Activated CD4-positive, alpha-beta T cell treated with anti-CD3 and anti-CD28 coated beads for 1 hour (primary cell): ENCODE measurements around the gene CACHD1.

Source experiments
- DNase-seq: peaks from one replicate; pipeline ENCODE4 v3.0.0-alpha.2; 2020

Gene CACHD1

GRCh38 chr1:64555947-64556346, 86.0 kb downstream of the CACHD1 start:
- DNase-seq: no peak

DNA sequence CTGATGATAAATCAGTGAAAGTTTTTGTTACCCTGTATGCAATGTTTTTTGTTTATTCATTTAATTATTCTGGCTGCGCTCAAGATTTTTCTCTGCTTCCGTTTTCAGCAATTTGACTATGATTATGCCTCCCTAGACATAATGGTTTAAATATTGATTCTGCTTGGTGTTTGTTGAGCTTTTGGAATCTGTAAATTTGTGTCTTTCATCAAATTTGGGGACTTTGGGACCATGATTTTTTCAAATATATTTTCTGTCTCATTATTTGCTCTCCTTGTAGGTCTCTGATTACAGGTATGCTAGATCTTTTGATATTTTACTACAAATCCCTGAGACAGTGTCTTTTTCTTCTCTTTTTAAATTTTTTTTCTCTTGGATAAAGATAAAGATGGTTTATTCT, 92.1 kb downstream of the CACHD1 start:
- DNase-seq: no peak

DNA sequence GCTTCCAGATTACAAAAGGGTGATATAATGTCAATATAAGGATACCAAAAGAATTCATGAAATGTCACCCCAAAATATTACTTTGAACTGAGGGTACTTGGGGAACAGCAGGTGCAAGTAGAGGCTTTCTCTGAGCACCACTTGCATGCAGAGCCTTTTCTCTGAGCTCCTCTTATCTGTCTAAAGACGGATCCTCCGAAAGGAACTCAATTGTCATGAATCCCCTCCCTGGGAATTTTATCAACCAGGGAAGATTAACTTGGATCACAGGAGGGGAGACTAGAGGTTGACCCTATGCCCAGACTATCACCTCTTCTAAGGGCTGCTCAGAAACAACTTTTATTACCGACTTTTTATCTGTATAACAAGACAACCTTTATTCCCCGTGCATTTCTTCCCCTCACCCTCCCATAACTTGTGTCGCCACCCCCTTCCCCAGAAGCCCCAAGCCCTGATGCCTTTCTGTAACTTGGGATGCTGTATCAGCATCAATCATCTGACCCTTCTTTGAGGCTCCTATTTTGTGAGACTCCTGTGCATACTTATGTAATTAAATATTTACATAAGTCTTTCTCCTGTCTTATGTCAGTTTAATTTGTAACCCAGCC, 94.1 kb downstream of the CACHD1 start:
- DNase-seq: no peak

DNA sequence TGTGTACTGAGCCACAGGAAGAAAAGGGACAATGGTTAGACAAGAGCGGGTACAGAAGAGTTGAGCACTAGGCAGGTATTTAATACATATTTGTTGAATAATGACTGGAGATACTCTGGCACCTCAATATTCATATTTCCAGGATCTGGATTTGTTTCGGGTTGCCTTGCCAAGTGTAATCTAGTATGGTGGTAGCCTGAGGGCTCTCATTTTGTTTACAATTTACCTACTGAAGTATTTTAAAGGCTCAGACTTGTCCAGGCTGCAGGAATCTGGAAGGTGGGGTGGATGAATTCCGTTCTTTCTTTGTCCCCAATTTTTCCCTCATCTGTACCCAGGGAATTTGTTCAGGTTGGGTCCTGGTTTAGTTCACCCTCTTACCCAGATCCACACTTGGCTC, 95.0 kb downstream of the CACHD1 start:
- DNase-seq: no peak

- no peak for DNase-seq
Measured at GRCh38 chr1:64567426-64568170, 97.7 kb downstream of the CACHD1 start.

DNA sequence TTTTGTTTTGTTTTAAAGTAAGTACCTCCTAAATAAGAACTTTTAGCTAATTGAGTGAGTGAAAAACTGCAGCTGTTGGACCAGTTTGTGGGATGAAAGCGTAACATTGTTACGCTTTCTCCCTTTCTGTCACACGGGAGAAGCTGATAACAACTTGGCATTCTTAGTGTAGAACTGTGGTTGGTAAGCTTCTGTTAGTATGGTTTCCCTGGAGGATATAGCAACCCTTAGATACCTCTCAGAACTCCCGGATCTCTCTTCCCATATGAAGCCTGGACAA, 98.2 kb downstream of the CACHD1 start:
- no peak for DNase-seq

DNA sequence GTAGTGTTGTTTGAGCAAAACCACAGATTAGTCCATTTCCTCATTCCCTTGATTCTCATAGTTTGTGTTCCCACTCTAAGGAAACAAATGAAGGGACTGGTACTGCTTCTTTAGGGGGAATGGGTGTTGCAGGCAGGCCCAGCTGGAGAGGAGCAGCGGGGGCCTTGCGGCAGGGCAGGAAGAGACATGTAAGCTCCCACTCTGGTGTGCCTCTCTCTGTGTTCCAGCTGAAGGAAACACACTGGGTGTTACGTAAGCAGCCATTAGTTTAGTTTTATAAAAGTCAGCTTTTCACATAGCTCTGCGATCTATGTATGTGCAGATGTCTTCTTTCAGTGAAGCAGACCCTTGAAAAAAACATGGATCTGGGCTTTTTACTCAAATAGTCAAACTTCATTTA, 99.5 kb downstream of the CACHD1 start:
- DNase-seq: no peak

GRCh38 chr1:64570267-64570855, 100.4 kb downstream of the CACHD1 start:
- DNase-seq: no peak

GRCh38 chr1:64572222-64572900, 102.4 kb downstream of the CACHD1 start:
- no peak for DNase-seq

- DNase-seq: no peak
Measured at GRCh38 chr1:64574301-64574700, 104.4 kb downstream of the CACHD1 start.

DNA sequence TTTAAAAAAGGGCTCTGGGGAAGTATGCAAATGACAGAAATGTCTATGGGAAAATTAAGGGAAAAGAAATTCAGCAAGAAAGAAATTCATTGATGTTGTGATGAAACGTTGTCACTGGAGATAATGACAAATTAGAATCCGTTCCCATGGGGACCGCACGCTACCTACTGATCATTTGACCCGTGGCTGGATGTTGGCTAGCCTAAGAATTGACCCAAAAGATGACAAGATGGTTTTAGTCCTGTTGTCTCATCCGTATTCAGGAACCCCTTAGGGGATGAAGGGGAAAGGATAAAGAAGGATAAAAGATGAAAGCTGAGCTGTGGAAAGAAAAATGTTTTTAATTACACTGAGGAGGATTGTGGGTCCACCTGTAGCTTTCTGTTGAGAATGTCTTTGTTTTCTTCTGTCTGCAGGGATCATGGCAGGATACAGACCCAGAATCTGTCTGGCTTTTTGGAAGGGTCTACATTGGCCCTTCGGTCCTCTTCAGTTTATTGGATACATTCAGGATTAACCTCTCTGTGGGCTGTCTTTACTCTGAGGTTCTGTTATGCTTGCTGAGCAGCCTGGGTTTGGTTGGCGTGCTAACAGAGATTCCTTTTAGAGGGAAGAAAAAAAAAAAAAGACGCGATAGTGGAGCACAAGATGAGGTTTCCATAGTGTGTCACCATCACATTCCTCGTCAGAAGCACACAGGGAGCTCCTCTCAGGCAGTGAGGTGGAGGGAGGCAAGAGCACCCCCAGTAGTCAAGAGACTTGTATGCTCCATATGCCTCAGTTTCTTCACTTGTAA, 106.2 kb downstream of the CACHD1 start:
- no peak for DNase-seq

- DNase-seq: no peak
Measured at GRCh38 chr1:64578270-64578973, 108.5 kb downstream of the CACHD1 start.

- DNase-seq: no peak
Measured at GRCh38 chr1:64579767-64580166, 109.8 kb downstream of the CACHD1 start.

DNA sequence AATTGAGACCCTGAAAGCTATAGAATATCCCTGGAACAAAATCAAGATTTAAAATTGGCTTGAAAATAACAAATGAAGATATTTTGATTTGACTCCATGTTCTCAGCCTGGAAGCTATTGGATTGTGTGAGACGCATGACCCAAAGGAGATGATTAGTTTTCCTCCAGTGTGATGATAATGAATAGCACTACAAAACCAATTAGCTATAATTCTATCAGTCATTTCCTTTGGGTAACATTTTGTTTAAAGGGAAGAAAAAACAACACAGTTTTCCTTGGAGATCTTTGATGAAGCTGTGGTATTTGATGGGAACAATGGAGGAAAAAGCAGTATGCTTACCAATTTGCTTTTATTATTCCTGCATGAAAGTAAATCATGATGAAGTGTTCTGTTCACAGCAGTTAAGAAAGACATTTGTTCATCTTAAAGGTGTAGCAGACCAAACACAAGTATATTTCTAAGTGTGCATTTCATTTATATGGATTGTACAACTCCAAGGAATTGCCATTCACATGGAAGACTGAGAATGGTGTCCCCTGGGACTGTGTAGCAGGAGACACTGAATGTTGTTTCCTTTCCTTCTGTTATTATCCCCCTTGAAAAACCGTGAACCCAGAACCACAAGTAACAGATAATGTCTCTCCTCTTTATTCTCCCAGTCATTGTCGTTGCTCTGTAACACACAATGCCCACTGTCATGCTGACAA, 111.4 kb downstream of the CACHD1 start:
- DNase-seq: no peak

DNA sequence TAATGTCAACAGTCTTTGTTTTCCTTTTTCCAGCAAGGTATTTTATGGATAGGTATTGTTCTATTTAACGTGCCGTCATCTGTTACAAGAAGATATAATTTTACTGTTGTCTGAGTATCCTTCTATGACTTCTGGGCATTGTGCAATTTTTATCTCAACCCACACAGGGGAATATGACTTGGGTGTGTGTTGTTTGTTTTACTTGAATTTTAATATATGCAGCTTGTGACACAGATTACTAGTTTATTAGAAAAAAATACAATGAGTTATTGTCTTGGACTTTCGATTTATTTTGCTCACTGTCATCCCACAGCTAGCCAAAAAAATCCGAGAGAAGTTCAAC, 111.9 kb downstream of the CACHD1 start:
- DNase-seq: no peak

- no peak for DNase-seq
Measured at GRCh38 chr1:64584479-64584878, 114.5 kb downstream of the CACHD1 start.

DNA sequence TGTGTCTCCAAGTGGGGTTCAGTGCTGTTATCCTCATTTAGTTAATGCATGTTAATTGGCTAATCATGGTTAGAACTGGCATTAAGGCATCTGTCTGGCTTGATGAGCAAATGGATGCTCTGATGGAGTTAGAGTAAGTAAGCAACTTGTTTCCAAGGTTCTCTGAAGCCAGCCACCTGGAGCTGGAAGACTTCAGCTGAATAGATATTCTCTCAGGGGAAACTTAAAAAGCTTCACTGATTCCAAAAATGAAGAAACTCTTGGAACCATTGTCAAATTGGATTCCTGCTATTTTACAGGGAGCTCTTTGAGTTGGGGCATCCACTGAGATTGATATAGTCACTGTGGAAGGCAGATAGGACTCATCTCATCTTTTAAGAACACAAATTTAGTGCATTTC, 118.9 kb downstream of the CACHD1 start:
- DNase-seq: no peak

DNA sequence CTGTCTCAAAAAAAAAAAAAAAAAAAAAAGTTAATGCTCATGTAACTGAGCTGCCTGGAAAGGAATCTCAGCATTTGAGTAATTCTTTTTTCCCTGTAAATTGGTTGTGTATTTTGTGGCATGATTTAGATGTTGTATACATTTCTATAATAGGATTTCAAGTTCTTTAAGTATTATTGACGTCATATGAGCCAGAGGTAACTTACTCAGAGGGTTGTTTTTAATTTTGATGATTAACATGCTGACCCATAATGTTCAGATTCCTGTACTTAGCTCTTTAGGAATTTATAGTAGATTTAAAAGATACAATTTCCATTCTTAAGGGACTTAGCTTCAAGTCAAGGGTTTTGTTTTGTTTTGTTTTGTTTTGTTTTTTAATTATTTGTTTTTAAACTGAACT, 120.4 kb downstream of the CACHD1 start:
- no peak for DNase-seq

DNA sequence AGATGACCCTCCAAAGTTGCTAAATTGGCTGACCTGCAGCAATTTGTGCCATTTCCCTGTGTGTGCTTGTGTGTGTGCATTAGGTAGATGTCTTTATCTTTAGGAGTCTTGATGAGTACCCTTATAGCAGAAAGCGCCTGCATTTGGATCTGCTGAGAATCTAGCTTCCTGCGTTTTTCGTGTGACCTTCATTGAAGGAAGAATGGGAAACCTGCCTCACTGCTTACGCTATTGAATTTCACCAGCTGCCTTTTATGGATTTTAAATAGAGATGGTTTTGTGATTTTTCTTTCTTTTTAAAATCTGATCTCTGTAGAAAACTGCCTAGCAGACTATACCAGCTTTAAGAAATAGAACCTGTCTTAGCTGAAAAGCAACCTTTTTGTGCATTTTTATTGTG, 124.5 kb downstream of the CACHD1 start:
- DNase-seq: no peak

GRCh38 chr1:64595871-64596515, 126.1 kb downstream of the CACHD1 start:
- DNase-seq: no peak

GRCh38 chr1:64597113-64597512, 127.2 kb downstream of the CACHD1 start:
- no peak for DNase-seq
